Measurements from ENCODE around the gene MED15.
"Not testable (repeated sequence)": the region's sequence is repeated elsewhere in the genome, so short reads cannot be mapped to it uniquely, and the experiment has no call there.

The MED15 gene

DNA sequence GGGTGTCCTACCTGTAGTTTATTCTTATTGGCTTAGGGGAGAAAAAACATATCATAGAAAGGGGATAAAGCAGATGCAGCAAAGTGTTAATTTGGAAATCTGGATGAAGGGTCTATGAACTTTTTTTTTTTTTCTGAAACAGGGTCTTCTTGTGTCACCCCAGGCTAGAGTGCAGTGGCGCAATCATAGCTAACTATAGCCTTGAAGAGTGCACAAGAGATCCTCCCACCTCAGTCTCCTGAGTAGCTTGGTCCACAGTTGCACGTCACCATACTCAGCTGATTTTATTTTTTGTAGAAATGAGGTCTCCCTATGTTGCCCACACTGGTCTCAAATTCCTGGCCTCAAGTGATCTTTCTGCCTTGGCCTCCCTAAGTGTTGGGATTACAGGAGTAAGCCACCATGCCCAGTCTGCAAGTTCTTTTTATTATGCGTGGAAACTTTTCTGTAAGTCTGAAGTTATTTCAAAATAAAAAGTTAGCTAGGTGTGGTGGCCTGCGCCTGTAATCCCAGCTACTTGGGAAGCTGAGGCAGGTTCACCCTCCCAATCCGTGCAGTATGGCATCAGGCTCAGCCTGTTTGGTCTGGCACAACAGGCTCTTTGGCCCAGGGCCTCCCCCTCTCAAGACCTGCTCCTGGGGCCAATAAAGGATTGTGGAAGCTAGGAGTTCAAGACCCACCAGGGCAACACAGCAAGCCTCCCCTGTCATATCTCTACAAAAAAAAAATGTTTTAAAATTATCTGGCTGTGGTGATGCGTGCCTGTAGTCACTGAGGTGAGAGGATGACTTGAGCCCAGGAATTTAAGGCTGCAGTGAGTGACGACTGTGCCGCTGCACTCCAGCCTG lies 111.9 kb downstream of the MED15 start:
- H3K9me3 ChIP-seq: no peaks in the 10 kb centered on the region
- H4K20me1 ChIP-seq: no peaks in the 10 kb centered on the region
- no peak for TF ChIP-seq Cebpa-rat (IDR thresholded peaks at IDR 0.05)
- H3K4me1 ChIP-seq: peaks cover 8% of the 10 kb centered on the region
- no peak overlapping the region for H3K4me3 ChIP-seq
- H3K27me3 ChIP-seq: no peaks in the 10 kb centered on the region
- H3K9ac ChIP-seq: no peak overlapping the region
- no peak overlapping the region for H3K27ac ChIP-seq
- no peaks in the 10 kb centered on the region for H3K36me3 ChIP-seq
- no peak overlapping the region for H3K4me2 ChIP-seq

DNA sequence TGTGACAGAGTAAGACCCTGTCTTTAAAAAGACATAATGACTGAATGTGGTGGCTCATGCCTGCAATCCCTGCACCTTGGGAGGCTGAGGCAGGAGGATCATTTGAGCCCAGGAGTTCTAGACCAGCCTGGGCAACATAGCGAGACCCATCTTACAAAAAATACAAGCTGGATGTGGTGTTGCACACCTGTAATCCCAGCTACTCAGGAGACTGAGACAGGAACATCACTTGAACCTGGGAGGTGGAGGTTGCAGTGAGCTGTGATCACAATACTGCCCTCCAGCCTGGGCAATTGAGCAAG lies 112.4 kb downstream of the MED15 start:
- H3K9ac ChIP-seq, H3K4me3 ChIP-seq, H3K27ac ChIP-seq, H3K27me3 ChIP-seq, H3K36me3 ChIP-seq, H4K20me1 ChIP-seq, H3K4me1 ChIP-seq, H3K4me2 ChIP-seq, H3K9me3 ChIP-seq: not testable (repeated sequence)

DNA sequence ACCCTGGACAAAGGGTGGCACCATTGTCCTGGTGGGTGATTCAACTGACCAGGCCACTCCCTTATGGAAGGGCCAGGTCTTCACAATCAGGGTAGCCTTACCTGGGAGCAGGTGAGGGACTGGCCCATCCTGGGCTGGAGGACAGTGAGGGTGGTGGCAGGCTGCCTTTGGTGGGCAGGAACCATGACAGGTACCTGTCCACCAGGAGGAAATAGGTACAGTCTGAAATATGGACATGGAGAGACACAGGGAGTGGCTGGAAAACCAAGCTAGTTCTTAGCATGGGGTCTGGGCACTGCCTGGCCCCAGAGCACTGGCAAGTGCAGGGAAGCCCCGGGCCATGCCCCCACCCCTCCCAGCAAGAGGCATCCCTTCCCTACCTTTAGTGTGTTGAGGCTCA lies 113.8 kb downstream of the MED15 start:
- Histone ChIP-seq H3K4me3 (no peak overlapping the region), H3K4me2 (no peak overlapping the region), H3K9ac (no peak overlapping the region), H3K36me3 (no peaks in the 10 kb centered on the region), H3K9me3 (no peaks in the 10 kb centered on the region), H3K27ac (no peak overlapping the region), H3K4me1 (peaks cover 17% of the 10 kb centered on the region), H4K20me1 (no peaks in the 10 kb centered on the region), H3K27me3 (no peaks in the 10 kb centered on the region)
- TF ChIP-seq Cebpa-rat (IDR thresholded peaks at IDR 0.05): no peak

DNA sequence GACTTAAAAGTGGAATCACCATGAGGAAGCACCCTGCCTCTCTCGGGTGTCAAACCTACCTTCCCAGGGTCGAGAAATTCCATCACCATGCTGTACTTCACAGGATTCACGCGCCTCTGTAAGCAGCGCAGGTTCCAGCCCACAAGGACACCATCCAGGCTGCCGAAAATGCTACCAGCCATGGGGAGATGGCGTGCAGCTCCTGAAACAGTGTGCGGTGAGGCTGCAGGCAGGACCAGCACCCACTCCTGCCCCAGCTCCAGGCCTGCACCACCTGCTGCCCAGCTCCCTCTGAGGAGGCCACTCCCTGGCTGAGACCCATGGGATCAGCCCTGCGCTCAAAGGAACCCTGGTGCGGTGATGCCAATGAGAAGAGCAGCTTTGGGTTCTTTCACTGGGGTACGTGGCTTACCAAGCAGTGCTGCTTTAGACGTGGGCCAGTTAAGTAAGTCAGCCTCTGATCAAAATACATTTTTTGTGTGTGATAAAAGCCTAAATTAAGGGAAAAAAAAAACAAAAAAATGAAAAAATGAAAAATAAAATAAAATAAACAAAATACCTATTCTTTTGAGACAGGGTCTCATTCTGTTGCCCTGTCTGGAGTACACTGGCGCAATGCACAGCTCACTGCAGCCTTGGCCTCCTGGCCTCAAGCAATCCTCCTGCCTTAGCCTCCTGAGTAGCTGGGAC lies 115.4 kb downstream of the MED15 start:
- no peaks in the 10 kb centered on the region for H4K20me1 ChIP-seq
- TF ChIP-seq Cebpa-rat (IDR thresholded peaks at IDR 0.05): no peak
- H3K27ac ChIP-seq: no peak overlapping the region
- no peaks in the 10 kb centered on the region for H3K9me3 ChIP-seq
- H3K9ac ChIP-seq: no peak overlapping the region
- H3K27me3 ChIP-seq: no peaks in the 10 kb centered on the region
- H3K4me2 ChIP-seq: no peak overlapping the region
- no peaks in the 10 kb centered on the region for H3K36me3 ChIP-seq
- no peak overlapping the region for H3K4me3 ChIP-seq
- peaks cover 17% of the 10 kb centered on the region for H3K4me1 ChIP-seq

GRCh38 chr22:20624161-20624616 lies 116.8 kb downstream of the MED15 start:
- no peak overlapping the region for H3K4me2 ChIP-seq
- no peak overlapping the region for H3K4me3 ChIP-seq
- H3K9ac ChIP-seq: no peak overlapping the region
- H4K20me1 ChIP-seq: no peaks in the 10 kb centered on the region
- no peak overlapping the region for H3K27ac ChIP-seq
- no peaks in the 10 kb centered on the region for H3K36me3 ChIP-seq
- H3K4me1 ChIP-seq: peaks cover 17% of the 10 kb centered on the region
- no peaks in the 10 kb centered on the region for H3K9me3 ChIP-seq
- no peaks in the 10 kb centered on the region for H3K27me3 ChIP-seq
- TF ChIP-seq Cebpa-rat (IDR thresholded peaks at IDR 0.05): no peak

- H4K20me1 ChIP-seq: no peaks in the 10 kb centered on the region
- H3K27me3 ChIP-seq: no peaks in the 10 kb centered on the region
These were observed 117.9 kb downstream of the MED15 start for GRCh38 chr22:20625270-20625669.

GRCh38 chr22:20626811-20627210 lies 119.4 kb downstream of the MED15 start:
- no peak overlapping the region for H3K4me3 ChIP-seq
- no peaks in the 10 kb centered on the region for H4K20me1 ChIP-seq
- H3K9ac ChIP-seq: no peak overlapping the region
- TF ChIP-seq Cebpa-rat (IDR thresholded peaks at IDR 0.05): no peak
- no peaks in the 10 kb centered on the region for H3K27me3 ChIP-seq
- H3K9me3 ChIP-seq: no peaks in the 10 kb centered on the region
- H3K4me2 ChIP-seq: no peak overlapping the region
- H3K4me1 ChIP-seq: peaks cover 9% of the 10 kb centered on the region
- H3K36me3 ChIP-seq: no peaks in the 10 kb centered on the region
- no peak overlapping the region for H3K27ac ChIP-seq

More at GRCh38 chr22:20625270-20625669, 117.9 kb downstream of the MED15 start:
- TF ChIP-seq Cebpa-rat (IDR thresholded peaks at IDR 0.05): no peak
- H3K9ac ChIP-seq: no peak overlapping the region
- peak overlapping the region; percentile 33; the same call in 1 of the 2 replicates for H3K4me2 ChIP-seq
- H3K27ac ChIP-seq: no peak overlapping the region
- no peaks in the 10 kb centered on the region for H3K36me3 ChIP-seq
- no peak overlapping the region for H3K4me3 ChIP-seq
- no peaks in the 10 kb centered on the region for H3K9me3 ChIP-seq
- peaks cover 16% of the 10 kb centered on the region for H3K4me1 ChIP-seq

GRCh38 chr22:20627432-20627831 lies 120.0 kb downstream of the MED15 start:
- no peak overlapping the region for H3K4me2 ChIP-seq
- no peak overlapping the region for H3K27ac ChIP-seq
- peaks cover 9% of the 10 kb centered on the region for H3K4me1 ChIP-seq
- no peaks in the 10 kb centered on the region for H3K9me3 ChIP-seq
- TF ChIP-seq Cebpa-rat (IDR thresholded peaks at IDR 0.05): no peak
- H3K36me3 ChIP-seq: no peaks in the 10 kb centered on the region
- H3K27me3 ChIP-seq: no peaks in the 10 kb centered on the region
- no peak overlapping the region for H3K4me3 ChIP-seq
- no peak overlapping the region for H3K9ac ChIP-seq
- H4K20me1 ChIP-seq: no peaks in the 10 kb centered on the region

DNA sequence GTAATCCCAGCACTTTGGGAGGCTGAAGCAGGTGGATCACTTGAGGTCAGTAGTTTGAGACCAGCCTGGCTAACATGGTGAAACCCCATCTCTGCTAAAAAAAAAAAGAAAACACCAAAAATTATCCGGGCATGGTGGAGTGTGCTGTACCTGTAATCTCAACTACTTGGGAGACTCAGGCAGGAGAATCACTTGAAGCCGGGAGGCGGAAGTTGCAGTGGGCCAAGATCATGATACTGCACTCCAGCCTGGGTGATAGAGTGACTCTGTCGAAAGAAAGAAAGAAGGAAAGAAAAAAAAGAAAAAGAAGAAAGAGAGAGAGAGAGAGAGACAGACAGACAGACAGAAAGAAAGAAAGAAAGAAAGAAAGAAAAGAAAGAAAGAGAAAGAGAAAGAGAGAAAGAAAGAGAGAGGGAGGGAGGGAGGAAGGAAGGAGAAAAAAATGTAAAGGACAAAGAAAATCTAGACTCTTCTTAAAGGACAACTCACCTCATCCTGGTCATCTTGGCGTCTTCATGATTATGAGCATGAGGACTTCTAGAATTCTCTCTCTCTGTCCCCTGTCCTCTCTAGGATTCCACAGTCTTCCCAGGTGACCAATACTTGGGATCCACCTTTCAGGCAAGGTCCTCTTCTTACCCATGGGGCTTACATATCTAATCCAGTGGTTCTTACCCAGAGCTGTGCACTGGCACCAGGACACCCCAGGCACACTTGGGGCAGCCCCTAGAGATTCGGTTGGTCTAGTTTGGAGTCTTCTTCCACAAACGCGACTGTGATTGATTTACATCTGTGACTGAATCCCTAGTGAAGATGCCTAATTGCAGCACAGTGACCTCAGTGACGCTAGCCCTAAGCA lies 120.9 kb downstream of the MED15 start:
- no peak overlapping the region for H3K4me3 ChIP-seq
- no peak overlapping the region for H3K27ac ChIP-seq
- no peaks in the 10 kb centered on the region for H3K27me3 ChIP-seq
- no peak overlapping the region for H3K9ac ChIP-seq
- H3K36me3 ChIP-seq: no peaks in the 10 kb centered on the region
- no peak overlapping the region for H3K4me2 ChIP-seq
- H4K20me1 ChIP-seq: no peaks in the 10 kb centered on the region
- TF ChIP-seq Cebpa-rat (IDR thresholded peaks at IDR 0.05): no peak
- H3K4me1 ChIP-seq: peaks cover 9% of the 10 kb centered on the region
- H3K9me3 ChIP-seq: no peaks in the 10 kb centered on the region

GRCh38 chr22:20629401-20629800 lies 122.0 kb downstream of the MED15 start:
- Histone ChIP-seq H3K4me3 (no peak overlapping the region), H4K20me1 (no peaks in the 10 kb centered on the region), H3K27me3 (no peaks in the 10 kb centered on the region), H3K27ac (no peak overlapping the region), H3K4me1 (peaks cover 12% of the 10 kb centered on the region), H3K9me3 (no peaks in the 10 kb centered on the region), H3K36me3 (no peaks in the 10 kb centered on the region), H3K9ac (no peak overlapping the region), H3K4me2 (no peak overlapping the region)
- no peak for TF ChIP-seq Cebpa-rat (IDR thresholded peaks at IDR 0.05)

All from BLaER1 (cell line).